Transverse colon (tissue), 3 donors: Measurements from ENCODE around the gene B4GAT1.

ENCODE experiments used
- POLR2A ChIP-seq: fragments of 450-650 bp; IDR thresholded peaks from one replicate; pipeline ENCODE4 v1.6.1; 2016; ENCODE audit warnings: antibody characterized with exemption, mild to moderate bottlenecking, moderate library complexity
- TF ChIP-seq, protein P1 (sequence below), 5 experiments: fragments of 200-600 bp in 3 of 5; fragments of 450-650 bp in 2 of 5; sonication (generic) in 3 of 5; IDR thresholded peaks; 1 replicate in 2 of 5; 2 replicates in 3 of 5; pipeline ENCODE4 v1.5.1; 2016 to 2017; ENCODE audit warnings: antibody characterized with exemption in 5 of 5, inconsistent platforms in 3 of 5, mild to moderate bottlenecking in 2 of 5, moderate library complexity in 1 of 5

DNA sequence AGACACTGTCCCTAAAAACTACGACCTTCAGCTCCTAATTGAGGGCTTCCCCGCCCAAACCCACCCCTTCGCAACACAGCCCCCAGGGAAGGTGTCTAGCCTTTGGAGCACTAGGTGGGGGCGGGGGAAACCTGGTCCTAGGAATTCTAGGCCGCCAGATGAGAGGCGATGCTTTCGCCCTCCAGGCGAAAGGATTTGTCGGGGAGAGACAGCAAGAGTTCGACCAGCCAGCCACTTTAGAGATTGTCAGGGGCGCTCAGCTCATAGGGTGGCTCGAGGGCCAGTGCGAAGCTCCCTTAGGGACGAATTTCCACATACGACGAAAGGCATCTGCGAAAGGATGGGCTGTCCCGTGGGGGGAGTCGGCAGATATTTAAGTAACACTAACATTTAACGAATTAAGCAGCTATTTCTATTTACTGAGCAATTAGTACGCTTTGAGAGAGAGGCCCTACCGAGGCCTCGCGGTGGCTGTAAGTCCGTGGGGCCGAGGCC is 35.9 kb downstream of the B4GAT1 start:
- no peak for TF ChIP-seq POLR2A
- TF ChIP-seq, protein P1, sequence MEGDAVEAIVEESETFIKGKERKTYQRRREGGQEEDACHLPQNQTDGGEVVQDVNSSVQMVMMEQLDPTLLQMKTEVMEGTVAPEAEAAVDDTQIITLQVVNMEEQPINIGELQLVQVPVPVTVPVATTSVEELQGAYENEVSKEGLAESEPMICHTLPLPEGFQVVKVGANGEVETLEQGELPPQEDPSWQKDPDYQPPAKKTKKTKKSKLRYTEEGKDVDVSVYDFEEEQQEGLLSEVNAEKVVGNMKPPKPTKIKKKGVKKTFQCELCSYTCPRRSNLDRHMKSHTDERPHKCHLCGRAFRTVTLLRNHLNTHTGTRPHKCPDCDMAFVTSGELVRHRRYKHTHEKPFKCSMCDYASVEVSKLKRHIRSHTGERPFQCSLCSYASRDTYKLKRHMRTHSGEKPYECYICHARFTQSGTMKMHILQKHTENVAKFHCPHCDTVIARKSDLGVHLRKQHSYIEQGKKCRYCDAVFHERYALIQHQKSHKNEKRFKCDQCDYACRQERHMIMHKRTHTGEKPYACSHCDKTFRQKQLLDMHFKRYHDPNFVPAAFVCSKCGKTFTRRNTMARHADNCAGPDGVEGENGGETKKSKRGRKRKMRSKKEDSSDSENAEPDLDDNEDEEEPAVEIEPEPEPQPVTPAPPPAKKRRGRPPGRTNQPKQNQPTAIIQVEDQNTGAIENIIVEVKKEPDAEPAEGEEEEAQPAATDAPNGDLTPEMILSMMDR (IDR thresholded peaks at IDR 0.05) = peak in 1 of 5 experiments; percentile 87
